HepG2 (cell line): ENCODE results near the gene INO80C. TPM values are rescaled to one million over a fixed set of nuclear protein-coding genes. Genes with fewer than 3 reads are reported as not detected.
A peak's percentile ranks its signal among the peaks of the same experiment; 100 is the strongest.

ENCODE experiments used
- ASH2L ChIP-seq: fragments of 300-600, 200-600 bp; sonication (generic); IDR thresholded peaks from 2 replicates; pipeline ENCODE4 v1.7.0; 2017; ENCODE audit warnings: low read depth, mild to moderate bottlenecking, moderate library complexity, mixed read lengths, low read length; ENCODE audit not compliant: insufficient read length
- CBFB ChIP-seq: sonication (generic); formaldehyde crosslinking; IDR thresholded peaks from 2 replicates; pipeline ENCODE4 v1.4.0; 2020; ENCODE audit warnings: missing genetic modification reagents
- CBX2 ChIP-seq, 2 experiments: fragments of 200-600 bp in 1 of 2; sonication (generic); formaldehyde crosslinking in 1 of 2; IDR thresholded peaks; 2 replicates each; pipeline versions ENCODE4 v1.7.0 to v1.8.1; 2018 to 2022; ENCODE audit warnings: low read depth in 2 of 2, low read length in 1 of 2, mild to moderate bottlenecking in 1 of 2, missing genetic modification reagents in 1 of 2
- CHCHD3 ChIP-seq: sonication (generic); formaldehyde crosslinking; IDR thresholded peaks from 2 replicates; pipeline ENCODE4 v1.8.0; 2022; ENCODE audit warnings: mild to moderate bottlenecking, missing genetic modification reagents, moderate library complexity
- CTCF ChIP-seq: sonication (generic); formaldehyde crosslinking; IDR thresholded peaks from 2 replicates; pipeline ENCODE4 v1.5.0; 2020; ENCODE audit warnings: mild to moderate bottlenecking, missing genetic modification reagents, moderate library complexity
- FOXK1 ChIP-seq: sonication (generic); formaldehyde crosslinking; IDR thresholded peaks from 2 replicates; pipeline ENCODE4 v1.4.0; 2020; ENCODE audit warnings: low read depth, missing genetic modification reagents, borderline replicate concordance
- HDAC2 ChIP-seq: sonication (generic); formaldehyde crosslinking; IDR thresholded peaks from 2 replicates; pipeline ENCODE4 v1.4.0; 2020; ENCODE audit warnings: missing genetic modification reagents
- HES4 ChIP-seq: sonication (generic); formaldehyde crosslinking; IDR thresholded peaks from 2 replicates; pipeline ENCODE4 v1.9.0; 2021; ENCODE audit warnings: mild to moderate bottlenecking, missing genetic modification reagents, borderline replicate concordance
- IRF1 ChIP-seq: sonication (generic); formaldehyde crosslinking; IDR thresholded peaks from 2 replicates; pipeline ENCODE4 v1.4.0; 2020; ENCODE audit warnings: low read depth, mild to moderate bottlenecking, missing genetic modification reagents
- IRF9 ChIP-seq: sonication (generic); formaldehyde crosslinking; IDR thresholded peaks from 2 replicates; pipeline ENCODE4 v1.8.0; 2022; ENCODE audit warnings: missing genetic modification reagents, mild to moderate bottlenecking, borderline replicate concordance
- JDP2 ChIP-seq: sonication (generic); formaldehyde crosslinking; IDR thresholded peaks from 2 replicates; pipeline ENCODE4 v1.8.1; 2022; ENCODE audit warnings: missing genetic modification reagents, borderline replicate concordance
- KAT8 ChIP-seq: IDR thresholded peaks from 2 replicates; pipeline ENCODE4 v1.6.1; 2016; ENCODE audit warnings: missing genetic modification reagents, missing compliant biosample characterization
- KLF11 ChIP-seq: IDR thresholded peaks from 2 replicates; pipeline ENCODE4 v1.6.1; 2016; ENCODE audit warnings: missing compliant biosample characterization
- MEF2D ChIP-seq: sonication (generic); formaldehyde crosslinking; IDR thresholded peaks from 2 replicates; pipeline ENCODE4 v1.5.1; 2020; ENCODE audit warnings: mild to moderate bottlenecking, missing genetic modification reagents
- MXD4 ChIP-seq: IDR thresholded peaks from 2 replicates; pipeline ENCODE4 v1.6.1; 2016; ENCODE audit warnings: mild to moderate bottlenecking, missing biosample characterization, missing genetic modification reagents
- NBN ChIP-seq: fragments of 450-650 bp; conservative IDR thresholded peaks from 2 replicates; pipeline ENCODE4 v1.6.1; 2017
- NFKBIZ ChIP-seq: IDR thresholded peaks from 2 replicates; pipeline ENCODE4 v1.6.1; 2018; ENCODE audit warnings: missing genetic modification reagents, missing compliant biosample characterization
- PLSCR1 ChIP-seq: sonication (generic); formaldehyde crosslinking; IDR thresholded peaks from 2 replicates; pipeline ENCODE4 v1.5.0; 2020; ENCODE audit warnings: missing genetic modification reagents, mild to moderate bottlenecking, borderline replicate concordance
- POLR2A ChIP-seq, 2 experiments: IDR thresholded peaks; 2 replicates each; pipeline ENCODE4 v1.6.1; 2011; ENCODE audit warnings: low read depth in 2 of 2, low read length in 2 of 2, mild to moderate bottlenecking in 1 of 2, moderate library complexity in 1 of 2; ENCODE audit not compliant: insufficient read depth in 1 of 2
- RFX5 ChIP-seq: IDR thresholded peaks from 2 replicates; pipeline ENCODE4 v1.6.1; 2011; ENCODE audit warnings: low read depth, low read length, improper control_type of control experiment
- TSC22D2 ChIP-seq: sonication (generic); formaldehyde crosslinking; IDR thresholded peaks from 2 replicates; pipeline ENCODE4 v1.5.1; 2020; ENCODE audit warnings: missing genetic modification reagents, mild to moderate bottlenecking, borderline replicate concordance
- ZBTB7B ChIP-seq: sonication (generic); formaldehyde crosslinking; IDR thresholded peaks from 2 replicates; pipeline ENCODE4 v1.4.0; 2020; ENCODE audit warnings: missing genetic modification reagents
- ZC3H13 ChIP-seq: sonication (generic); formaldehyde crosslinking; IDR thresholded peaks from 2 replicates; pipeline ENCODE4 v1.8.1; 2023; ENCODE audit warnings: mild to moderate bottlenecking, missing genetic modification reagents, moderate library complexity
- ZMYM4 ChIP-seq: sonication (generic); formaldehyde crosslinking; IDR thresholded peaks from 2 replicates; pipeline ENCODE4 v1.8.1; 2023; ENCODE audit warnings: mild to moderate bottlenecking, missing genetic modification reagents
- ZNF235 ChIP-seq: sonication (generic); formaldehyde crosslinking; IDR thresholded peaks from 2 replicates; pipeline ENCODE4 v1.8.1; 2023; ENCODE audit warnings: mild to moderate bottlenecking, missing genetic modification reagents, borderline replicate concordance
- ZNF256 ChIP-seq: sonication (generic); formaldehyde crosslinking; conservative IDR thresholded peaks from 2 replicates; pipeline ENCODE4 v1.4.0; 2020; ENCODE audit warnings: missing genetic modification reagents
- ZNF451 ChIP-seq: sonication (generic); formaldehyde crosslinking; IDR thresholded peaks from 2 replicates; pipeline ENCODE4 v1.5.0; 2020; ENCODE audit warnings: mild to moderate bottlenecking, missing genetic modification reagents
- ZNF605 ChIP-seq: sonication (generic); formaldehyde crosslinking; IDR thresholded peaks from 2 replicates; pipeline ENCODE4 v1.8.0; 2022; ENCODE audit warnings: mild to moderate bottlenecking, missing genetic modification reagents
- polyA plus RNA-seq, 8 experiments: library from polyadenylated mRNA; depleted of rRNA in 3 of 8; stranded (reverse) in 7 of 8; unstranded in 1 of 8; fragments of >200 nt; fragmentation: Illumina TruSeq in 4 of 8; extraction: Trizol in 4 of 8; gene quantifications; 2 replicates each; pipeline versions ENCODE4 v1.2.1 to v1.2.3, GENCODE V29; 2011 to 2016; ENCODE audit warnings: low read depth in 4 of 8, missing spikeins in 1 of 8, mixed read lengths in 1 of 8; ENCODE audit not compliant: insufficient read depth in 1 of 8
- total RNA-seq, 5 experiments: library from RNA; depleted of rRNA; stranded (reverse); fragments of >200 nt; fragmentation: Illumina TruSeq; extraction: Trizol; gene quantifications; 2 replicates each; pipeline ENCODE4 v1.2.3, GENCODE V29; 2016; ENCODE audit warnings: low read depth in 1 of 5

Gene INO80C
- total and polyA plus RNA-seq, 2 of the 13 experiments (the other 11 are each of a cell fraction or from before 2014, with no cell fraction given): 8.2 to 15.4 TPM

GRCh38 chr18:35458677-35459441 lies 38.9 kb downstream of the INO80C start (continued):
- TF ChIP-seq HDAC2 (CRISPR knock-in tag) (peak; percentile 89; the same call in 1 of the 2 replicates), ZNF451 (CRISPR knock-in tag) (no peak), PLSCR1 (CRISPR knock-in tag) (no peak), CBFB (CRISPR knock-in tag) (no peak), ASH2L (no peak), HES4 (CRISPR knock-in tag) (no peak), POLR2A (IDR thresholded peaks at IDR 0.05; ENCODE audit: insufficient read depth in 1 of 2, low read depth in 2 of 2, low read length in 2 of 2) (no peak), CTCF (CRISPR knock-in tag) (peak; percentile 28; the same call in 1 of the 2 replicates), IRF9 (CRISPR knock-in tag) (no peak), TSC22D2 (CRISPR knock-in tag) (no peak), ZNF605 (CRISPR knock-in tag) (no peak), ZNF256 (CRISPR knock-in tag) (no peak), MXD4 (CRISPR knock-in tag) (no peak), FOXK1 (CRISPR knock-in tag) (no peak), CHCHD3 (CRISPR knock-in tag) (no peak), KLF11 (no peak), ZC3H13 (no peak), KAT8 (CRISPR knock-in tag) (peak; percentile 45; the same call in 1 of the 2 replicates), MEF2D (CRISPR knock-in tag) (0 out of 2 replicates have a peak, but pooled peaks have one; percentile 54), JDP2 (CRISPR knock-in tag) (no peak), IRF1 (CRISPR knock-in tag) (no peak), CBX2 (IDR thresholded peaks at IDR 0.05; ENCODE audit: low read depth, low read length) (no peak), CBX2 (CRISPR knock-in tag; IDR thresholded peaks at IDR 0.05; ENCODE audit: low read depth) (no peak), RFX5 (no peak), ZNF235 (CRISPR knock-in tag) (no peak), ZBTB7B (CRISPR knock-in tag) (no peak), ZMYM4 (CRISPR knock-in tag) (peak; percentile 68), NFKBIZ (no peak), NBN (no peak)
